ENCODE measurements around the gene EFCAB8. TPM values are rescaled to one million over a fixed set of nuclear protein-coding genes. Genes with fewer than 3 reads are reported as not detected.

EFCAB8 gene
- total RNA-seq, 1 donor from 2014 or later = 0.41 TPM

GRCh38 chr20:32929162-32929561 lies 70.4 kb downstream of the EFCAB8 start:
- Mint-ChIP-seq H3K27ac (ENCODE audit: unreplicated experiment) (no peak overlapping the region), H3K4me3 (ENCODE audit: unreplicated experiment) (no peak overlapping the region), H3K4me1 (ENCODE audit: low read depth, unreplicated experiment) (no peaks in the 10 kb centered on the region), H3K27me3 (ENCODE audit: low read depth, unreplicated experiment) (peaks cover 2% of the 10 kb centered on the region), H3K36me3 (ENCODE audit: low read depth, unreplicated experiment) (peaks cover 2% of the 10 kb centered on the region), H3K9me3 (ENCODE audit: unreplicated experiment) (no peaks in the 10 kb centered on the region)
- Histone ChIP-seq H2AFZ (ENCODE audit: low read depth, low read length) (no peak overlapping the region), H3K4me3 (ENCODE audit: insufficient read depth, low read depth, low read length) (no peak overlapping the region), H3K27me3 (ENCODE audit: insufficient read depth, low read length) (no peaks in the 10 kb centered on the region), H3K27ac (ENCODE audit: low read depth, low read length) (no peak overlapping the region), H3K9me3 (ENCODE audit: insufficient read depth, low read depth, low read length) (no peaks in the 10 kb centered on the region), H3K4me1 (ENCODE audit: insufficient read depth, low read length) (no peaks in the 10 kb centered on the region), H3K36me3 (ENCODE audit: insufficient read depth, low read length) (no peaks in the 10 kb centered on the region), H4K20me1 (ENCODE audit: insufficient read depth, low read length) (no peaks in the 10 kb centered on the region), H3K9ac (ENCODE audit: low read length) (no peak overlapping the region), H3K79me2 (ENCODE audit: insufficient read depth, low read length) (no peaks in the 10 kb centered on the region), H3K4me2 (ENCODE audit: low read length) (no peak overlapping the region)
- no peak for DNase-seq (ENCODE audit: low read depth)
- TF ChIP-seq CTCF (IDR thresholded peaks at IDR 0.05; ENCODE audit: insufficient read depth, low read depth, low read length) (no peak), EZH2 (IDR thresholded peaks at IDR 0.05; ENCODE audit: insufficient read depth, low read length) (no peak)
- FAIRE-seq = no peak

GRCh38 chr20:32930181-32930580 lies 71.5 kb downstream of the EFCAB8 start:
- H3K9me3 Mint-ChIP-seq (ENCODE audit: unreplicated experiment) = no peaks in the 10 kb centered on the region
- Histone ChIP-seq H3K27ac (ENCODE audit: low read depth, low read length) (no peak overlapping the region), H3K79me2 (ENCODE audit: insufficient read depth, low read length) (no peaks in the 10 kb centered on the region), H3K4me1 (ENCODE audit: insufficient read depth, low read length) (no peaks in the 10 kb centered on the region), H3K36me3 (ENCODE audit: insufficient read depth, low read length) (no peaks in the 10 kb centered on the region), H2AFZ (ENCODE audit: low read depth, low read length) (no peak overlapping the region), H4K20me1 (ENCODE audit: insufficient read depth, low read length) (no peaks in the 10 kb centered on the region), H3K9ac (ENCODE audit: low read length) (no peak overlapping the region), H3K9me3 (ENCODE audit: insufficient read depth, low read depth, low read length) (no peaks in the 10 kb centered on the region), H3K4me2 (ENCODE audit: low read length) (no peak overlapping the region), H3K27me3 (ENCODE audit: insufficient read depth, low read length) (no peaks in the 10 kb centered on the region), H3K4me3 (ENCODE audit: insufficient read depth, low read depth, low read length) (no peak overlapping the region)
- H3K36me3 Mint-ChIP-seq (ENCODE audit: low read depth, unreplicated experiment) = peaks cover 2% of the 10 kb centered on the region
- no peaks in the 10 kb centered on the region for H3K27me3 Mint-ChIP-seq (ENCODE audit: low read depth, unreplicated experiment)
- no peaks in the 10 kb centered on the region for H3K4me1 Mint-ChIP-seq (ENCODE audit: low read depth, unreplicated experiment)
- DNase-seq (ENCODE audit: low read depth) (no peak), FAIRE-seq (no peak)
- no peak overlapping the region for H3K27ac Mint-ChIP-seq (ENCODE audit: unreplicated experiment)
- TF ChIP-seq EZH2 (IDR thresholded peaks at IDR 0.05; ENCODE audit: insufficient read depth, low read length) = no peak
- no peak overlapping the region for H3K4me3 Mint-ChIP-seq (ENCODE audit: unreplicated experiment)

- TF ChIP-seq CTCF (IDR thresholded peaks at IDR 0.05; ENCODE audit: insufficient read depth, low read depth, low read length) (no peak), EZH2 (IDR thresholded peaks at IDR 0.05; ENCODE audit: insufficient read depth, low read length) (no peak)
- H3K4me1 Mint-ChIP-seq (ENCODE audit: low read depth, unreplicated experiment) = no peaks in the 10 kb centered on the region
- H3K9me3 Mint-ChIP-seq (ENCODE audit: unreplicated experiment) = no peaks in the 10 kb centered on the region
- Histone ChIP-seq H3K9me3 (ENCODE audit: insufficient read depth, low read depth, low read length) (no peaks in the 10 kb centered on the region), H3K4me3 (ENCODE audit: insufficient read depth, low read depth, low read length) (no peak overlapping the region), H4K20me1 (ENCODE audit: insufficient read depth, low read length) (no peaks in the 10 kb centered on the region), H3K79me2 (ENCODE audit: insufficient read depth, low read length) (no peaks in the 10 kb centered on the region), H2AFZ (ENCODE audit: low read depth, low read length) (no peak overlapping the region), H3K27me3 (ENCODE audit: insufficient read depth, low read length) (no peaks in the 10 kb centered on the region), H3K4me1 (ENCODE audit: insufficient read depth, low read length) (no peaks in the 10 kb centered on the region), H3K36me3 (ENCODE audit: insufficient read depth, low read length) (no peaks in the 10 kb centered on the region), H3K9ac (ENCODE audit: low read length) (no peak overlapping the region), H3K27ac (ENCODE audit: low read depth, low read length) (no peak overlapping the region), H3K4me2 (ENCODE audit: low read length) (no peak overlapping the region)
- FAIRE-seq (no peak), DNase-seq (ENCODE audit: low read depth) (no peak)
- H3K4me3 Mint-ChIP-seq (ENCODE audit: unreplicated experiment) = no peak overlapping the region
- H3K27me3 Mint-ChIP-seq (ENCODE audit: low read depth, unreplicated experiment) = no peaks in the 10 kb centered on the region
- peaks cover 2% of the 10 kb centered on the region for H3K36me3 Mint-ChIP-seq (ENCODE audit: low read depth, unreplicated experiment)
- H3K27ac Mint-ChIP-seq (ENCODE audit: unreplicated experiment) = no peak overlapping the region
These were observed 72.0 kb downstream of the EFCAB8 start for GRCh38 chr20:32930701-32931100.

All from astrocyte (in vitro differentiated cells and primary cell).